SK-N-SH (cell line): ENCODE results near the gene PODXL. TPM values are rescaled to one million over a fixed set of nuclear protein-coding genes. Genes with fewer than 3 reads are reported as not detected.

Experiments
- CTCF ChIA-PET: fragments of 300-600, 350-600 bp; formaldehyde crosslinking; extraction: SDS; loops from one replicate; lab custom pipeline; 2021; lab: Yijun Ruan, JAX
- POLR2A ChIA-PET: fragments of 350-600 bp; sonication (Branson Sonifier 250); formaldehyde crosslinking; extraction: SDS; loops from one replicate; lab custom pipeline; 2020; ENCODE audit warnings: antibody characterized with exemption, inconsistent platforms; lab: Yijun Ruan, JAX
- DNase-seq: peaks from one replicate; pipeline ENCODE4 v3.0.0; 2012
- H2AFZ ChIP-seq: fragments of 200-600 bp; sonication (generic); 2 replicates; pipeline ENCODE4 v1.8.1; 2016; ENCODE audit warnings: antibody characterized with exemption, mild to moderate bottlenecking, low read depth
- H3F3A ChIP-seq: fragments of 200-600 bp; sonication (generic); replicated peaks from 2 replicates; pipeline ENCODE3; 2016; ENCODE audit warnings: antibody characterized with exemption, mild to moderate bottlenecking; ENCODE audit not compliant: insufficient read depth
- H3K27ac ChIP-seq, 2 experiments: fragments of 200-500 bp in 1 of 2; fragments of 200-600 bp in 1 of 2; sonication (Bioruptor generic) in 1 of 2; sonication (generic), shearing (Covaris generic) in 1 of 2; 2 replicates each; pipeline versions ENCODE4 v1.5.1 to v1.6.1; 2014 to 2016; ENCODE audit warnings: low read depth in 2 of 2, inconsistent platforms in 1 of 2, low read length in 1 of 2, mild to moderate bottlenecking in 1 of 2, mixed read lengths in 1 of 2
- H3K27me3 ChIP-seq: fragments of 200-600 bp; sonication (generic), shearing (Covaris generic); 2 replicates; pipeline ENCODE4 v1.6.1; 2016; ENCODE audit warnings: mixed run types; ENCODE audit not compliant: insufficient read depth
- H3K36me3 ChIP-seq, 2 experiments: fragments of 200-500 bp in 1 of 2; fragments of 200-600 bp in 1 of 2; sonication (Bioruptor generic) in 1 of 2; sonication (generic) in 1 of 2; replicated peaks in 1 of 2; 2 replicates each; pipeline versions ENCODE3 to v1.5.1; 2014 to 2016; ENCODE audit warnings: low read length in 1 of 2, mild to moderate bottlenecking in 1 of 2; ENCODE audit not compliant: insufficient read depth in 2 of 2, control insufficient read depth in 1 of 2
- H3K4me1 ChIP-seq, 2 experiments: fragments of 200-500 bp in 1 of 2; fragments of 200-600 bp in 1 of 2; sonication (Bioruptor generic) in 1 of 2; sonication (generic), shearing (Covaris generic) in 1 of 2; 2 replicates each; pipeline versions ENCODE4 v1.5.1 to v1.6.1; 2014 to 2016; ENCODE audit warnings: low read depth in 1 of 2, low read length in 1 of 2, mixed run types in 1 of 2; ENCODE audit not compliant: insufficient read depth in 2 of 2, control insufficient read depth in 1 of 2
- H3K4me2 ChIP-seq: fragments of 200-600 bp; sonication (generic), shearing (Covaris generic); 2 replicates; pipeline ENCODE4 v1.6.1; 2017; ENCODE audit warnings: mixed run types
- H3K4me3 ChIP-seq, 2 experiments: fragments of 200-500 bp in 1 of 2; fragments of 200-600 bp in 1 of 2; sonication (Bioruptor generic) in 1 of 2; sonication (generic), shearing (Covaris generic) in 1 of 2; 2 replicates each; pipeline versions ENCODE4 v1.5.1 to v1.8.1; 2014 to 2016; ENCODE audit warnings: low read depth in 2 of 2, inconsistent platforms in 1 of 2, low read length in 1 of 2, mild to moderate bottlenecking in 1 of 2, mixed read lengths in 1 of 2, moderate library complexity in 1 of 2
- H3K79me2 ChIP-seq: fragments of 200-600 bp; sonication (generic); 2 replicates; pipeline ENCODE4 v1.8.1; 2017; ENCODE audit warnings: mild to moderate bottlenecking; ENCODE audit not compliant: insufficient read depth
- H3K9ac ChIP-seq: fragments of 200-600 bp; sonication (generic); 2 replicates; pipeline ENCODE4 v1.6.1; 2017; ENCODE audit warnings: mixed run types
- H3K9me2 ChIP-seq: fragments of 200-600 bp; sonication (generic); 2 replicates; pipeline ENCODE4 v1.6.1; 2017; ENCODE audit warnings: mixed run types
- H3K9me3 ChIP-seq: fragments of 200-600 bp; sonication (generic); 2 replicates; pipeline ENCODE4 v1.6.1; 2017; ENCODE audit warnings: mixed run types, mild to moderate bottlenecking, moderate library complexity
- H4K20me1 ChIP-seq: fragments of 200-600 bp; sonication (generic); 2 replicates; pipeline ENCODE4 v1.6.1; 2017; ENCODE audit warnings: mild to moderate bottlenecking, mixed run types; ENCODE audit not compliant: insufficient read depth
- ELF1 ChIP-seq: IDR thresholded peaks from 2 replicates; pipeline ENCODE4 v1.4.0; 2012
- EZH2phosphoT487 ChIP-seq: fragments of 200-600 bp; sonication (generic); IDR thresholded peaks from 2 replicates; pipeline ENCODE4 v1.6.1; 2017; ENCODE audit warnings: low read depth, mixed run types, mild to moderate bottlenecking, antibody characterized with exemption, moderate library complexity, borderline replicate concordance
- FOXJ3 ChIP-seq: sonication (generic); formaldehyde crosslinking; IDR thresholded peaks from 2 replicates; pipeline ENCODE4 v1.5.1; 2020; ENCODE audit warnings: mild to moderate bottlenecking, missing genetic modification reagents
- GABPA ChIP-seq: IDR thresholded peaks from 2 replicates; pipeline ENCODE4 v1.4.0; 2012; ENCODE audit warnings: low read depth, mild to moderate bottlenecking
- RFX5 ChIP-seq: IDR thresholded peaks from 2 replicates; pipeline ENCODE4 v1.6.1; 2012; ENCODE audit warnings: mild to moderate bottlenecking, improper control_type of control experiment, low read length
- SIN3A ChIP-seq: IDR thresholded peaks from 2 replicates; pipeline ENCODE4 v1.6.1; 2012; ENCODE audit warnings: low read depth, mild to moderate bottlenecking, low read length, moderate library complexity, borderline replicate concordance
- TCF12 ChIP-seq: IDR thresholded peaks from 2 replicates; pipeline ENCODE4 v1.4.0; 2012
- WGBS: methylation state at CpG from one replicate; pipeline ENCODE4 v1.1.6; 2017; ENCODE audit warnings: low lambda C conversion rate; 5-methylcytosine and 5-hydroxymethylcytosine counted together
- polyA plus RNA-seq, 3 experiments: library from polyadenylated mRNA; depleted of rRNA; stranded (reverse); fragments of >200 nt; gene quantifications; 2 replicates each; pipeline ENCODE4 v1.2.3, GENCODE V29; 2012
- TF ChIP-seq, protein P1 (sequence below): IDR thresholded peaks from 2 replicates; pipeline ENCODE4; 2012
- TF ChIP-seq, protein P2 (sequence below): fragments of 150-350 bp; IDR thresholded peaks from 2 replicates; pipeline ENCODE4 v1.6.1; 2016; ENCODE audit warnings: mild to moderate bottlenecking, low read depth, low read length
- TF ChIP-seq, protein P3 (sequence below): IDR thresholded peaks from 2 replicates; pipeline ENCODE4 v1.4.0; 2012; ENCODE audit warnings: low read depth
- TF ChIP-seq, protein P4 (sequence below): fragments of 200-600 bp; sonication (generic); IDR thresholded peaks from 2 replicates; pipeline ENCODE4 v1.6.1; 2017; ENCODE audit warnings: antibody characterized with exemption, mild to moderate bottlenecking, moderate library complexity
- TF ChIP-seq, protein P5 (sequence below): IDR thresholded peaks from 2 replicates; pipeline ENCODE4 v1.4.0; 2012; ENCODE audit warnings: low read depth, borderline replicate concordance

The PODXL gene
- polyA plus RNA-seq, 1 of the 3 experiments (the other 2 are of a cell fraction) = 76.1 TPM

DNA sequence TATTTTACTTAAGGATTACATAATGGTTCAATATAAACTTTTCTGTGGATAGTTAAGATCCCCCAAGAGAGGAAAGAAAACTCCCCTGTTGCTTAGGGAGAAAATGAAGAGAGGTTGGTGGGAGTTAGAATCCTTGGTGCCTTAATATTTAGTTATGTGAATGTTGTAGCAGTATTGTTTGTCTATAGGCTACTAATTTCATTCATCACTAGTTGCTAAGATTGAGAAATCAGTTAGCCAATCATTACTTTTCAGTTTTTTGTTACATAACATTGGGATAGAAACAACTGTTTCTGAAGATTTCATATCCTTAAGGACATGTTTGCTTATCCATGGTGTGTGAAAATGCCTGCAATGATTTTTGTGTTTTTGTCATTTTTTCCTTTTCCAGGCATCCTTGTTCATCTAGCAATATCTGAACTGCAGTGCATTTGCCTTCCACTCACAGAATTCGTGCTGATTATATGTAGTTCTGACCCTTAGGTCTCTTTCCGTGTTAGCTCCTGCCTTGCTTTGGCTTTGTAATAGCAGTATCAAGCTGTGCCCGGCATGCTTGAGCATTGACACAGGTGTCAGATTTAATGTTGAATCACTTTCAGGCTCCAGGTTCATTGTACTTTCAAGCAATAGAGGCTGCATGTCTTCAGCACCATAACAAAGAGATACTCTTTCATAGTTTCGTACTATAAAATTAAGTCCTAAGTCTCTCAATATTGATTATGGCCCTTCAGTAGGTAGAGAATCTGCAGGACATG, 85.0 kb downstream of the PODXL start:
- H2AFZ ChIP-seq = no peak overlapping the region
- H3K36me3 ChIP-seq = peaks cover 77 to 89% of the 10 kb centered on the region in 2 experiments
- H3K27ac ChIP-seq = no peak overlapping the region
- peaks cover 30% of the 10 kb centered on the region for H3F3A ChIP-seq
- POLR2A ChIA-PET = no interaction called here
- TF ChIP-seq ELF1 (no peak), EZH2phosphoT487 (no peak), TCF12 (no peak), RFX5 (no peak)
- TF ChIP-seq, protein P1, sequence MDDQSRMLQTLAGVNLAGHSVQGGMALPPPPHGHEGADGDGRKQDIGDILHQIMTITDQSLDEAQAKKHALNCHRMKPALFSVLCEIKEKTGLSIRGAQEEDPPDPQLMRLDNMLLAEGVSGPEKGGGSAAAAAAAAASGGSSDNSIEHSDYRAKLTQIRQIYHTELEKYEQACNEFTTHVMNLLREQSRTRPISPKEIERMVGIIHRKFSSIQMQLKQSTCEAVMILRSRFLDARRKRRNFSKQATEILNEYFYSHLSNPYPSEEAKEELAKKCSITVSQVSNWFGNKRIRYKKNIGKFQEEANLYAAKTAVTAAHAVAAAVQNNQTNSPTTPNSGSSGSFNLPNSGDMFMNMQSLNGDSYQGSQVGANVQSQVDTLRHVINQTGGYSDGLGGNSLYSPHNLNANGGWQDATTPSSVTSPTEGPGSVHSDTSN = no peak
- TF ChIP-seq, protein P2, sequence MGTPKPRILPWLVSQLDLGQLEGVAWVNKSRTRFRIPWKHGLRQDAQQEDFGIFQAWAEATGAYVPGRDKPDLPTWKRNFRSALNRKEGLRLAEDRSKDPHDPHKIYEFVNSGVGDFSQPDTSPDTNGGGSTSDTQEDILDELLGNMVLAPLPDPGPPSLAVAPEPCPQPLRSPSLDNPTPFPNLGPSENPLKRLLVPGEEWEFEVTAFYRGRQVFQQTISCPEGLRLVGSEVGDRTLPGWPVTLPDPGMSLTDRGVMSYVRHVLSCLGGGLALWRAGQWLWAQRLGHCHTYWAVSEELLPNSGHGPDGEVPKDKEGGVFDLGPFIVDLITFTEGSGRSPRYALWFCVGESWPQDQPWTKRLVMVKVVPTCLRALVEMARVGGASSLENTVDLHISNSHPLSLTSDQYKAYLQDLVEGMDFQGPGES = no peak
- TF ChIP-seq, protein P3, sequence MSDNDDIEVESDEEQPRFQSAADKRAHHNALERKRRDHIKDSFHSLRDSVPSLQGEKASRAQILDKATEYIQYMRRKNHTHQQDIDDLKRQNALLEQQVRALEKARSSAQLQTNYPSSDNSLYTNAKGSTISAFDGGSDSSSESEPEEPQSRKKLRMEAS = no peak
- TF ChIP-seq, all 33 proteins: peak for 0
- Histone ChIP-seq H3K9me3 (no peaks in the 10 kb centered on the region), H3K27me3 (no peaks in the 10 kb centered on the region), H3K9ac (no peak overlapping the region), H3K79me2 (no peaks in the 10 kb centered on the region), H3K4me3 (no peak overlapping the region), H3K4me2 (no peak overlapping the region), H3K4me1 (no peaks in the 10 kb centered on the region), H3K9me2 (no peaks in the 10 kb centered on the region), H4K20me1 (no peaks in the 10 kb centered on the region)
- no peak for DNase-seq
- CTCF ChIA-PET = interaction anchor here (0.9 kb wide), 1 partner anchor 42 kb away, joined by 3 read pairs; no protein-coding TSS in a partner anchor
- whole genome bisulfite sequencing = 96% methylated on average over 4 of the region's 4 CpGs

DNA sequence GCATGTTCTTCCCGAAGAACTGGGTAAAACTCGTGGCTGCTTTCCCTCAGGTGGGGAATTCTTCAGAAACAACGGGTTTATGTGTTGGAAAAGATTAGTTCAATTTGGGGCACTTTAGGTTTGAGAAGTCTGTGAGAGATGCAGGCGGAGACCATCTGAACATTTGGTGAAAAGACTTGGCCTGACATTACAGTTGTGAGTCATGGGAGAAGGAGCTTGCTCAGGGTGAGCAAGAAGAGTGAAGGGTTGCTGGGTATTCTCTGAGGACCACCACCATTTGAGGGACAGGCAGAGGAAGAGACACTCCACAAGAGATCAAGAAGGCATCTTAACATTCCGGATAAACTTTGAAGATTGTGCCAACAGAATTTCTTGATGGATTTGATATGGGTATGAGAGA, 88.6 kb downstream of the PODXL start:
- no peak overlapping the region for H3K4me3 ChIP-seq
- no peaks in the 10 kb centered on the region for H3K27me3 ChIP-seq
- H3K4me1 ChIP-seq = no peaks in the 10 kb centered on the region
- no peak overlapping the region for H2AFZ ChIP-seq
- H3K27ac ChIP-seq = no peak overlapping the region
- CTCF ChIA-PET = interaction anchor here (0.6 to 2.7 kb wide), 6 partner anchors 12 to 428 kb away, joined by 3 to 9 read pairs (median 3); no protein-coding TSS in a partner anchor
- H4K20me1 ChIP-seq = no peaks in the 10 kb centered on the region
- peaks cover 33% of the 10 kb centered on the region for H3F3A ChIP-seq
- H3K36me3 ChIP-seq = peaks cover 83 to 85% of the 10 kb centered on the region in 2 experiments
- no peak overlapping the region for H3K9ac ChIP-seq
- H3K79me2 ChIP-seq = no peaks in the 10 kb centered on the region
- 98% methylated on average over 5 of the region's 5 CpGs for WGBS
- no peak overlapping the region for H3K4me2 ChIP-seq
- no peaks in the 10 kb centered on the region for H3K9me3 ChIP-seq
- no peaks in the 10 kb centered on the region for H3K9me2 ChIP-seq
- POLR2A ChIA-PET = no interaction called here
- no peak for DNase-seq
- TF ChIP-seq SIN3A (no peak), RFX5 (no peak), ELF1 (no peak), FOXJ3 (CRISPR knock-in tag) (no peak), GABPA (no peak)
- TF ChIP-seq, protein P4, sequence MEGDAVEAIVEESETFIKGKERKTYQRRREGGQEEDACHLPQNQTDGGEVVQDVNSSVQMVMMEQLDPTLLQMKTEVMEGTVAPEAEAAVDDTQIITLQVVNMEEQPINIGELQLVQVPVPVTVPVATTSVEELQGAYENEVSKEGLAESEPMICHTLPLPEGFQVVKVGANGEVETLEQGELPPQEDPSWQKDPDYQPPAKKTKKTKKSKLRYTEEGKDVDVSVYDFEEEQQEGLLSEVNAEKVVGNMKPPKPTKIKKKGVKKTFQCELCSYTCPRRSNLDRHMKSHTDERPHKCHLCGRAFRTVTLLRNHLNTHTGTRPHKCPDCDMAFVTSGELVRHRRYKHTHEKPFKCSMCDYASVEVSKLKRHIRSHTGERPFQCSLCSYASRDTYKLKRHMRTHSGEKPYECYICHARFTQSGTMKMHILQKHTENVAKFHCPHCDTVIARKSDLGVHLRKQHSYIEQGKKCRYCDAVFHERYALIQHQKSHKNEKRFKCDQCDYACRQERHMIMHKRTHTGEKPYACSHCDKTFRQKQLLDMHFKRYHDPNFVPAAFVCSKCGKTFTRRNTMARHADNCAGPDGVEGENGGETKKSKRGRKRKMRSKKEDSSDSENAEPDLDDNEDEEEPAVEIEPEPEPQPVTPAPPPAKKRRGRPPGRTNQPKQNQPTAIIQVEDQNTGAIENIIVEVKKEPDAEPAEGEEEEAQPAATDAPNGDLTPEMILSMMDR = no peak
- TF ChIP-seq, protein P5, sequence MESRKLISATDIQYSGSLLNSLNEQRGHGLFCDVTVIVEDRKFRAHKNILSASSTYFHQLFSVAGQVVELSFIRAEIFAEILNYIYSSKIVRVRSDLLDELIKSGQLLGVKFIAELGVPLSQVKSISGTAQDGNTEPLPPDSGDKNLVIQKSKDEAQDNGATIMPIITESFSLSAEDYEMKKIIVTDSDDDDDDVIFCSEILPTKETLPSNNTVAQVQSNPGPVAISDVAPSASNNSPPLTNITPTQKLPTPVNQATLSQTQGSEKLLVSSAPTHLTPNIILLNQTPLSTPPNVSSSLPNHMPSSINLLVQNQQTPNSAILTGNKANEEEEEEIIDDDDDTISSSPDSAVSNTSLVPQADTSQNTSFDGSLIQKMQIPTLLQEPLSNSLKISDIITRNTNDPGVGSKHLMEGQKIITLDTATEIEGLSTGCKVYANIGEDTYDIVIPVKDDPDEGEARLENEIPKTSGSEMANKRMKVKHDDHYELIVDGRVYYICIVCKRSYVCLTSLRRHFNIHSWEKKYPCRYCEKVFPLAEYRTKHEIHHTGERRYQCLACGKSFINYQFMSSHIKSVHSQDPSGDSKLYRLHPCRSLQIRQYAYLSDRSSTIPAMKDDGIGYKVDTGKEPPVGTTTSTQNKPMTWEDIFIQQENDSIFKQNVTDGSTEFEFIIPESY = no peak
